PC-3 (cell line): ENCODE measurements around the gene FUT6.

Experiments
- CTCF ChIP-seq: fragments of 300-600 bp; sonication (generic); conservative IDR thresholded peaks from 2 replicates; pipeline ENCODE4 v1.5.1; 2017; ENCODE audit warnings: antibody characterized with exemption, low read depth, mild to moderate bottlenecking, low read length
- EZH2 ChIP-seq: fragments of 300-600 bp; sonication (generic); IDR thresholded peaks from one replicate; pipeline ENCODE4 v1.6.1; 2017; ENCODE audit warnings: antibody characterized with exemption, mild to moderate bottlenecking, low read length; ENCODE audit not compliant: unreplicated experiment
- EZH2phosphoT487 ChIP-seq: fragments of 300-600 bp; sonication (generic); IDR thresholded peaks from 2 replicates; pipeline ENCODE4 v1.6.1; 2018; ENCODE audit warnings: mild to moderate bottlenecking, antibody characterized with exemption, low read length, borderline replicate concordance

DNA sequence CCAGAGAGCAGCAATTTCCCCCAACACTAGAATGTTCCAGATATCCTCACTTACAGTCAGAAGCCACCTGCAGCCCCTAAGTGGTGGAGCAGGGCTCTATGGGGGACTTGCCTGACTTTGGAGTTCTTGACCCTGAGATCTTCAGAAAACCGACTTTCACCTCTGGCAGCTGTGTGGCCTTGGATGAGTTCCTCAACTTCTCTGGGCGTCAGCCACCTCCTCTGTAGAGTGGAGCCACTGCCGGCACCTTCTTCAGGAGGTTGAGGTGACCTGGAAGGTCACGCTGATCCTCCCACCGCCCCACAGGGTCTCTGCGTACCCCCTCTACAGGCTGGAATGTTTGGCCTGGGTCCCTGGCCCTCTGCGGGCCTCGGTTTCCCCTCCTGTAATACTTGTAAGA, 37.9 kb upstream of the FUT6 start:
- TF ChIP-seq CTCF (no peak), EZH2 (no peak), EZH2phosphoT487 (no peak)
